HCT116 (cell line): Measurements from ENCODE around the gene TAAR6. TPM values are rescaled to one million over a fixed set of nuclear protein-coding genes. Genes with fewer than 3 reads are reported as not detected.

Experiments
- ATAC-seq: fragments of 200-7000 bp; cut with Tn5 transposase; 2 replicates; pipeline ENCODE4 v1.9.1; 2020; ENCODE audit warnings: mild to moderate bottlenecking, moderate library complexity
- BruUV-seq: library from RNA; stranded (reverse); fragments of 400-500 nt; replicated peaks from 2 replicates; lab custom pipeline; 2021; lab: Mats Ljungman, UMichigan
- CTCF ChIA-PET: fragments of 300-600 bp; sonication (Branson Sonifier 250); formaldehyde crosslinking; loops from one replicate; lab custom pipeline; 2021; ENCODE audit warnings: antibody characterized with exemption; lab: Charles Lee
- POLR2A ChIA-PET: fragments of 300-600, 350-600 bp; sonication (Branson Sonifier 250); formaldehyde crosslinking; loops from one replicate; lab custom pipeline; 2021; ENCODE audit warnings: antibody characterized with exemption; lab: Charles Lee
- RAD21 ChIA-PET, 2 experiments: fragments of 300-600 bp; sonication (Branson Sonifier 250); formaldehyde crosslinking; loops; one replicate each; lab custom pipeline; 2023; ENCODE audit warnings: low total read pairs in 2 of 2; ENCODE audit not compliant: uncharacterized antibody in 2 of 2, unreplicated experiment in 2 of 2, low non-redundant PET in 1 of 2; lab: Charles Lee
- DNase-seq: peaks from one replicate; pipeline ENCODE4 v3.0.0-alpha.2; 2010; ENCODE audit warnings: low read depth, low spot score
- H2AFZ ChIP-seq: fragments of 200-600 bp; shearing (Covaris generic), sonication (generic); 2 replicates; pipeline ENCODE4 v1.6.1; 2017; ENCODE audit warnings: low read depth, mixed run types, mixed read lengths, antibody characterized with exemption, low read length; ENCODE audit not compliant: poor library complexity, severe bottlenecking
- H3K27ac ChIP-seq: 2 replicates; pipeline ENCODE4 v1.5.1; 2012; ENCODE audit warnings: low read depth, low read length
- H3K27me3 ChIP-seq: fragments of 200-600 bp; sonication (generic); 2 replicates; pipeline ENCODE4 v1.6.1; 2016; ENCODE audit warnings: mixed run types, low read length, mixed read lengths; ENCODE audit not compliant: insufficient read depth
- H3K36me3 ChIP-seq, 2 experiments: fragments of 200-500 bp in 1 of 2; fragments of 200-600 bp in 1 of 2; sonication (Bioruptor generic) in 1 of 2; sonication (generic) in 1 of 2; 2 replicates each; pipeline versions ENCODE4 v1.5.1 to v1.6.1; 2014 to 2016; ENCODE audit warnings: low read length in 2 of 2, inconsistent platforms in 1 of 2, mixed read lengths in 1 of 2, mixed run types in 1 of 2; ENCODE audit not compliant: insufficient read depth in 2 of 2, control insufficient read depth in 1 of 2
- H3K4me1 ChIP-seq, 2 experiments: fragments of 200-600 bp in 1 of 2; sonication (generic) in 1 of 2; 2 replicates each; pipeline versions ENCODE4 v1.5.1 to v1.6.1; 2012 to 2017; ENCODE audit warnings: low read length in 2 of 2, inconsistent platforms in 1 of 2, mild to moderate bottlenecking in 1 of 2, mixed read lengths in 1 of 2, mixed run types in 1 of 2, moderate library complexity in 1 of 2; ENCODE audit not compliant: insufficient read depth in 2 of 2, control insufficient read depth in 1 of 2
- H3K4me2 ChIP-seq: fragments of 200-600 bp; sonication (generic); 2 replicates; pipeline ENCODE4 v1.6.1; 2017; ENCODE audit warnings: mixed run types, low read length, mixed read lengths
- H3K4me3 ChIP-seq, 2 experiments: fragments of 200-600 bp in 1 of 2; sonication (generic) in 1 of 2; replicated peaks in 1 of 2; 2 replicates each; pipeline ENCODE4 v1.5.1; 2011 to 2016; ENCODE audit warnings: low read length in 2 of 2, control low read depth in 1 of 2, low read depth in 1 of 2, mild to moderate bottlenecking in 1 of 2, mixed read lengths in 1 of 2, mixed run types in 1 of 2
- H3K79me2 ChIP-seq: fragments of 200-600 bp; sonication (generic); 2 replicates; pipeline ENCODE4 v1.6.1; 2017; ENCODE audit warnings: mild to moderate bottlenecking, mixed run types, low read length, moderate library complexity, mixed read lengths; ENCODE audit not compliant: insufficient read depth
- H3K9ac ChIP-seq: fragments of 200-600 bp; sonication (generic); 2 replicates; pipeline ENCODE4 v1.6.1; 2016; ENCODE audit warnings: low read length, mixed read lengths
- H3K9me2 ChIP-seq: fragments of 200-600 bp; sonication (generic), shearing (Covaris generic); 2 replicates; pipeline ENCODE4 v1.6.1; 2017; ENCODE audit warnings: mixed run types, mild to moderate bottlenecking, moderate library complexity; ENCODE audit not compliant: insufficient read depth
- H3K9me3 ChIP-seq, 2 experiments: fragments of 200-500 bp in 1 of 2; fragments of 200-600 bp in 1 of 2; sonication (Bioruptor generic) in 1 of 2; sonication (generic) in 1 of 2; 2 replicates each; pipeline ENCODE4 v1.6.1; 2014 to 2017; ENCODE audit warnings: low read length in 2 of 2, mixed read lengths in 2 of 2, inconsistent platforms in 1 of 2, low read depth in 1 of 2, mild to moderate bottlenecking in 1 of 2, mixed run types in 1 of 2, moderate library complexity in 1 of 2; ENCODE audit not compliant: control insufficient read depth in 1 of 2, insufficient read depth in 1 of 2
- H4K20me1 ChIP-seq: fragments of 200-600 bp; sonication (generic), shearing (Covaris generic); 2 replicates; pipeline ENCODE4 v1.6.1; 2017; ENCODE audit warnings: mixed run types, mild to moderate bottlenecking, moderate library complexity; ENCODE audit not compliant: insufficient read depth
- CEBPB ChIP-seq: IDR thresholded peaks from 2 replicates; pipeline ENCODE4 v1.6.1; 2012; ENCODE audit warnings: low read depth
- ELF1 ChIP-seq: IDR thresholded peaks from 2 replicates; pipeline ENCODE4 v1.6.1; 2012; ENCODE audit warnings: low read depth, borderline replicate concordance
- EZH2phosphoT487 ChIP-seq: fragments of 200-600 bp; IDR thresholded peaks from 2 replicates; pipeline ENCODE4 v1.6.1; 2018; ENCODE audit warnings: antibody characterized with exemption, borderline replicate concordance
- JUND ChIP-seq: IDR thresholded peaks from 2 replicates; pipeline ENCODE4 v1.6.1; 2012
- POLR2A ChIP-seq: IDR thresholded peaks from 2 replicates; pipeline ENCODE4 v1.7.0; 2011; ENCODE audit warnings: borderline replicate concordance; ENCODE audit not compliant: insufficient read depth, insufficient read length; ENCODE audit errors: extremely low read depth
- RAD21 ChIP-seq: IDR thresholded peaks from 2 replicates; pipeline ENCODE4 v1.6.1; 2012; ENCODE audit warnings: low read depth, mild to moderate bottlenecking
- SP1 ChIP-seq: IDR thresholded peaks from 2 replicates; pipeline ENCODE4 v1.6.1; 2012; ENCODE audit warnings: low read depth
- TCF7L2 ChIP-seq: IDR thresholded peaks from 2 replicates; pipeline ENCODE4 v1.7.0; 2011; ENCODE audit warnings: borderline replicate concordance, inconsistent platforms; ENCODE audit not compliant: insufficient read depth, insufficient read length; ENCODE audit errors: extremely low read depth
- YY1 ChIP-seq: IDR thresholded peaks from 2 replicates; pipeline ENCODE4 v1.6.1; 2011; ENCODE audit warnings: low read length, low read depth, moderate library complexity, mild to moderate bottlenecking; ENCODE audit not compliant: insufficient replicate concordance; ENCODE audit errors: extremely low read depth
- ZFX ChIP-seq: fragments of 450-650 bp; IDR thresholded peaks from 2 replicates; pipeline ENCODE4 v1.6.1; 2017
- intact Hi-C: fragments of 100-400 bp; cut with micrococcal nuclease; formaldehyde crosslinking; loops from 2 replicates; pipeline ENCODE4 v1.10.0; 2022
- total RNA-seq: library from RNA; stranded (reverse); gene quantifications from one replicate; pipeline ENCODE4 v1.2.1, GENCODE V29; 2021; ENCODE audit not compliant: unreplicated experiment
- TF ChIP-seq, protein P1 (sequence below): IDR thresholded peaks from 2 replicates; pipeline ENCODE4 v1.6.1; 2012
- TF ChIP-seq, protein P2 (sequence below): IDR thresholded peaks from 2 replicates; pipeline ENCODE4 v1.6.1; 2011; ENCODE audit warnings: mild to moderate bottlenecking, low read length, moderate library complexity; ENCODE audit not compliant: insufficient replicate concordance; ENCODE audit errors: extremely low read depth
- TF ChIP-seq, protein P3 (sequence below), 3 experiments: fragments of 200-600 bp in 1 of 3; sonication (generic) in 1 of 3; IDR thresholded peaks in 2 of 3; conservative IDR thresholded peaks in 1 of 3; 2 replicates each; pipeline ENCODE4 v1.5.1; 2012 to 2017; ENCODE audit warnings: low read depth in 2 of 3, low read length in 2 of 3, antibody characterized with exemption in 1 of 3, borderline replicate concordance in 1 of 3, control low read depth in 1 of 3, mild to moderate bottlenecking in 1 of 3, mixed read lengths in 1 of 3, mixed run types in 1 of 3, moderate library complexity in 1 of 3; ENCODE audit not compliant: insufficient read depth in 1 of 3

TAAR6 gene
- total RNA-seq, 1 experiment from 2014 or later: not detected

DNA sequence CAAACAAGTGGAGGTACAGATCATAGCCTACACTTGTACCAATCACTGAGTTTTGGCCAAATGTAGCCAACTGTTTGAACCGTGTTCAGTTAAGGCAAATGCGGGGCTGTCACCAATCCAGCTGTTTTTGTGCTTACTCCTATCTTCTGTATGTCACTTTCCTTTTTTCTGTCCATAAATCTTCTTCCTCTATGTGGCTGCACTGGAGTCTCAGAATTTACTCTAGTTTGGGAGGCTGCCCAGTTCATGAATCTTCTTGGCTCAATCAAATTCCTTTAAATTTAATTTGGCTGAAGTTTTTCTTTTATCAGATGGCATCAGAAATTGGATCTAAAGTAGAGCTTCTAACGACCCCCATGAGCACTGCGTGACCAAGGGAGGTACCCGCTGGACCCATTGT lies 45.5 kb upstream of the TAAR6 start:
- Histone ChIP-seq H3K4me2 (no peak overlapping the region), H3K9me2 (no peaks in the 10 kb centered on the region), H3K4me3 (no peak overlapping the region), H3K4me1 (peaks cover 20 to 27% of the 10 kb centered on the region in 2 experiments), H2AFZ (no peak overlapping the region), H3K27ac (no peak overlapping the region), H3K79me2 (no peaks in the 10 kb centered on the region), H3K9ac (no peak overlapping the region), H3K9me3 (no peaks in the 10 kb centered on the region), H3K27me3 (peaks cover 12% of the 10 kb centered on the region; the same call in 1 of the 2 replicates), H3K36me3 (no peaks in the 10 kb centered on the region), H4K20me1 (no peaks in the 10 kb centered on the region)
- DNase-seq (no peak), ATAC-seq (no peak)
- CTCF ChIA-PET: no interaction called here
- no peak for TF ChIP-seq RAD21
- no peak for TF ChIP-seq ELF1
- no peak for TF ChIP-seq CEBPB
- no peak for TF ChIP-seq ZFX
- TF ChIP-seq YY1: no peak
- no peak for TF ChIP-seq POLR2A
- TF ChIP-seq, protein P1, sequence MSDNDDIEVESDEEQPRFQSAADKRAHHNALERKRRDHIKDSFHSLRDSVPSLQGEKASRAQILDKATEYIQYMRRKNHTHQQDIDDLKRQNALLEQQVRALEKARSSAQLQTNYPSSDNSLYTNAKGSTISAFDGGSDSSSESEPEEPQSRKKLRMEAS: no peak
- TF ChIP-seq SP1: no peak
- TF ChIP-seq JUND: no peak
- TF ChIP-seq, protein P2, sequence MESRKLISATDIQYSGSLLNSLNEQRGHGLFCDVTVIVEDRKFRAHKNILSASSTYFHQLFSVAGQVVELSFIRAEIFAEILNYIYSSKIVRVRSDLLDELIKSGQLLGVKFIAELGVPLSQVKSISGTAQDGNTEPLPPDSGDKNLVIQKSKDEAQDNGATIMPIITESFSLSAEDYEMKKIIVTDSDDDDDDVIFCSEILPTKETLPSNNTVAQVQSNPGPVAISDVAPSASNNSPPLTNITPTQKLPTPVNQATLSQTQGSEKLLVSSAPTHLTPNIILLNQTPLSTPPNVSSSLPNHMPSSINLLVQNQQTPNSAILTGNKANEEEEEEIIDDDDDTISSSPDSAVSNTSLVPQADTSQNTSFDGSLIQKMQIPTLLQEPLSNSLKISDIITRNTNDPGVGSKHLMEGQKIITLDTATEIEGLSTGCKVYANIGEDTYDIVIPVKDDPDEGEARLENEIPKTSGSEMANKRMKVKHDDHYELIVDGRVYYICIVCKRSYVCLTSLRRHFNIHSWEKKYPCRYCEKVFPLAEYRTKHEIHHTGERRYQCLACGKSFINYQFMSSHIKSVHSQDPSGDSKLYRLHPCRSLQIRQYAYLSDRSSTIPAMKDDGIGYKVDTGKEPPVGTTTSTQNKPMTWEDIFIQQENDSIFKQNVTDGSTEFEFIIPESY: no peak
- TF ChIP-seq, protein P3, sequence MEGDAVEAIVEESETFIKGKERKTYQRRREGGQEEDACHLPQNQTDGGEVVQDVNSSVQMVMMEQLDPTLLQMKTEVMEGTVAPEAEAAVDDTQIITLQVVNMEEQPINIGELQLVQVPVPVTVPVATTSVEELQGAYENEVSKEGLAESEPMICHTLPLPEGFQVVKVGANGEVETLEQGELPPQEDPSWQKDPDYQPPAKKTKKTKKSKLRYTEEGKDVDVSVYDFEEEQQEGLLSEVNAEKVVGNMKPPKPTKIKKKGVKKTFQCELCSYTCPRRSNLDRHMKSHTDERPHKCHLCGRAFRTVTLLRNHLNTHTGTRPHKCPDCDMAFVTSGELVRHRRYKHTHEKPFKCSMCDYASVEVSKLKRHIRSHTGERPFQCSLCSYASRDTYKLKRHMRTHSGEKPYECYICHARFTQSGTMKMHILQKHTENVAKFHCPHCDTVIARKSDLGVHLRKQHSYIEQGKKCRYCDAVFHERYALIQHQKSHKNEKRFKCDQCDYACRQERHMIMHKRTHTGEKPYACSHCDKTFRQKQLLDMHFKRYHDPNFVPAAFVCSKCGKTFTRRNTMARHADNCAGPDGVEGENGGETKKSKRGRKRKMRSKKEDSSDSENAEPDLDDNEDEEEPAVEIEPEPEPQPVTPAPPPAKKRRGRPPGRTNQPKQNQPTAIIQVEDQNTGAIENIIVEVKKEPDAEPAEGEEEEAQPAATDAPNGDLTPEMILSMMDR (IDR thresholded peaks at IDR 0.05 in 2 of 3, conservative IDR thresholded peaks at IDR 0.05 in 1 of 3; ENCODE audit: borderline replicate concordance in 1 of 3, insufficient read depth in 1 of 3, low read depth in 2 of 3, low read length in 2 of 3): no peak
- TF ChIP-seq TCF7L2: no peak
- TF ChIP-seq EZH2phosphoT487: no peak
- POLR2A ChIA-PET: no interaction called here
- RAD21 ChIA-PET: no interaction called here
- intact Hi-C loops: loop anchor here (5.0 kb wide), 1 partner anchor 288 kb away; the partner anchor contains the start of gene RPS12
- BruUV-seq: no TSS peak
